ENCODE data around the gene YIPF3.
A peak's percentile ranks its signal among the peaks of the same experiment; 100 is the strongest.
"Not testable (repeated sequence)": the region's sequence is repeated elsewhere in the genome, so short reads cannot be mapped to it uniquely, and the experiment has no call there.

YIPF3 gene

GRCh38 chr6:43502666-43503065, 14.1 kb downstream of the YIPF3 start:
- Mint-ChIP-seq H3K4me3 (no peak overlapping the region), H3K9me3 (no peaks in the 10 kb centered on the region), H3K27ac (no peak overlapping the region), H3K27me3 (peaks cover 4% of the 10 kb centered on the region), H3K4me1 (peaks cover 16% of the 10 kb centered on the region), H3K36me3 (peaks cover 60% of the 10 kb centered on the region)
- no peak for ATAC-seq

- no peak overlapping the region for H3K4me3 Mint-ChIP-seq
- H3K27ac Mint-ChIP-seq = no peak overlapping the region
- H3K27me3 Mint-ChIP-seq = no peaks in the 10 kb centered on the region
- no peak for ATAC-seq
- H3K9me3 Mint-ChIP-seq = no peaks in the 10 kb centered on the region
- H3K4me1 Mint-ChIP-seq = no peaks in the 10 kb centered on the region
- H3K36me3 Mint-ChIP-seq = peaks cover 52% of the 10 kb centered on the region
Observed at GRCh38 chr6:43500921-43501320, 15.8 kb downstream of the YIPF3 start.

- Mint-ChIP-seq H3K27ac (no peak overlapping the region), H3K36me3 (peaks cover 52% of the 10 kb centered on the region), H3K27me3 (no peaks in the 10 kb centered on the region), H3K4me1 (peaks cover 7% of the 10 kb centered on the region), H3K9me3 (no peaks in the 10 kb centered on the region), H3K4me3 (no peak overlapping the region)
- ATAC-seq = no peak
Observed at GRCh38 chr6:43499028-43499815, 17.5 kb downstream of the YIPF3 start.

- H3K4me1 Mint-ChIP-seq, H3K4me3 Mint-ChIP-seq, H3K27me3 Mint-ChIP-seq, H3K27ac Mint-ChIP-seq, H3K9me3 Mint-ChIP-seq, ATAC-seq: not testable (repeated sequence)
- H3K36me3 Mint-ChIP-seq = peaks cover 45% of the 10 kb centered on the region
Observed at GRCh38 chr6:43498291-43498690, 18.4 kb downstream of the YIPF3 start.

- no peak for ATAC-seq
- no peak overlapping the region for H3K4me3 Mint-ChIP-seq
- peaks cover 39% of the 10 kb centered on the region for H3K36me3 Mint-ChIP-seq
- no peaks in the 10 kb centered on the region for H3K9me3 Mint-ChIP-seq
- H3K27ac Mint-ChIP-seq = no peak overlapping the region
- no peaks in the 10 kb centered on the region for H3K27me3 Mint-ChIP-seq
- H3K4me1 Mint-ChIP-seq = peaks cover 7% of the 10 kb centered on the region
Observed at GRCh38 chr6:43497689-43498088, 19.0 kb downstream of the YIPF3 start.

- Mint-ChIP-seq H3K27ac (no peak overlapping the region), H3K9me3 (no peaks in the 10 kb centered on the region), H3K36me3 (peaks cover 33% of the 10 kb centered on the region), H3K4me1 (peaks cover 7% of the 10 kb centered on the region), H3K27me3 (no peaks in the 10 kb centered on the region), H3K4me3 (no peak overlapping the region)
- no peak for ATAC-seq
Observed at GRCh38 chr6:43497129-43497396, 19.7 kb downstream of the YIPF3 start.

GRCh38 chr6:43496370-43497128, 20.2 kb downstream of the YIPF3 start:
- H3K9me3 Mint-ChIP-seq = no peaks in the 10 kb centered on the region
- no peak for ATAC-seq
- no peaks in the 10 kb centered on the region for H3K27me3 Mint-ChIP-seq
- peaks cover 7% of the 10 kb centered on the region for H3K4me1 Mint-ChIP-seq
- H3K4me3 Mint-ChIP-seq = no peak overlapping the region
- peaks cover 28% of the 10 kb centered on the region for H3K36me3 Mint-ChIP-seq
- H3K27ac Mint-ChIP-seq = no peak overlapping the region

GRCh38 chr6:43495409-43495941, 21.3 kb downstream of the YIPF3 start:
- peaks cover 18% of the 10 kb centered on the region for H3K36me3 Mint-ChIP-seq
- peak overlapping the region; percentile 29 for H3K27ac Mint-ChIP-seq
- no peak overlapping the region for H3K4me3 Mint-ChIP-seq
- no peaks in the 10 kb centered on the region for H3K9me3 Mint-ChIP-seq
- no peaks in the 10 kb centered on the region for H3K27me3 Mint-ChIP-seq
- H3K4me1 Mint-ChIP-seq = peaks cover 7% of the 10 kb centered on the region
- ATAC-seq = no peak

GRCh38 chr6:43494766-43495165, 22.0 kb downstream of the YIPF3 start:
- Mint-ChIP-seq H3K4me1 (peaks cover 12% of the 10 kb centered on the region), H3K9me3 (no peaks in the 10 kb centered on the region), H3K4me3 (no peak overlapping the region), H3K27me3 (no peaks in the 10 kb centered on the region), H3K36me3 (peaks cover 19% of the 10 kb centered on the region), H3K27ac (peak overlapping the region; percentile 29)
- ATAC-seq = no peak

GRCh38 chr6:43494321-43494720, 22.4 kb downstream of the YIPF3 start:
- Mint-ChIP-seq H3K9me3 (no peaks in the 10 kb centered on the region), H3K27ac (no peak overlapping the region), H3K36me3 (peaks cover 15% of the 10 kb centered on the region), H3K4me3 (no peak overlapping the region), H3K27me3 (no peaks in the 10 kb centered on the region), H3K4me1 (peaks cover 14% of the 10 kb centered on the region)
- no peak for ATAC-seq

GRCh38 chr6:43493833-43494232, 22.9 kb downstream of the YIPF3 start:
- Mint-ChIP-seq H3K36me3 (peaks cover 11% of the 10 kb centered on the region), H3K27me3 (no peaks in the 10 kb centered on the region), H3K9me3 (no peaks in the 10 kb centered on the region), H3K4me3 (no peak overlapping the region), H3K4me1 (peaks cover 18% of the 10 kb centered on the region), H3K27ac (no peak overlapping the region)
- no peak for ATAC-seq

- no peak overlapping the region for H3K4me3 Mint-ChIP-seq
- H3K27me3 Mint-ChIP-seq = no peaks in the 10 kb centered on the region
- H3K36me3 Mint-ChIP-seq = peaks cover 7% of the 10 kb centered on the region
- ATAC-seq = no peak
- H3K4me1 Mint-ChIP-seq = peaks cover 22% of the 10 kb centered on the region
- H3K27ac Mint-ChIP-seq = no peak overlapping the region
- no peaks in the 10 kb centered on the region for H3K9me3 Mint-ChIP-seq
Observed at GRCh38 chr6:43493230-43493629, 23.5 kb downstream of the YIPF3 start.

GRCh38 chr6:43492673-43493072, 24.1 kb downstream of the YIPF3 start:
- Mint-ChIP-seq H3K36me3 (peaks cover 10% of the 10 kb centered on the region), H3K4me3 (no peak overlapping the region), H3K27ac (no peak overlapping the region), H3K9me3 (no peaks in the 10 kb centered on the region), H3K27me3 (no peaks in the 10 kb centered on the region), H3K4me1 (peaks cover 26% of the 10 kb centered on the region)
- ATAC-seq = no peak

- peaks cover 10% of the 10 kb centered on the region for H3K36me3 Mint-ChIP-seq
- H3K27me3 Mint-ChIP-seq = no peaks in the 10 kb centered on the region
- H3K27ac Mint-ChIP-seq = no peak overlapping the region
- no peaks in the 10 kb centered on the region for H3K9me3 Mint-ChIP-seq
- peaks cover 26% of the 10 kb centered on the region for H3K4me1 Mint-ChIP-seq
- H3K4me3 Mint-ChIP-seq = no peak overlapping the region
- ATAC-seq = no peak
Observed at GRCh38 chr6:43491750-43492661, 24.7 kb downstream of the YIPF3 start.

GRCh38 chr6:43490523-43490939, 26.2 kb downstream of the YIPF3 start:
- no peak for ATAC-seq
- H3K4me3 Mint-ChIP-seq = no peak overlapping the region
- no peaks in the 10 kb centered on the region for H3K27me3 Mint-ChIP-seq
- H3K36me3 Mint-ChIP-seq = peaks cover 10% of the 10 kb centered on the region
- H3K27ac Mint-ChIP-seq = no peak overlapping the region
- H3K9me3 Mint-ChIP-seq = no peaks in the 10 kb centered on the region
- peaks cover 26% of the 10 kb centered on the region for H3K4me1 Mint-ChIP-seq
